ENCODE results near the gene GPR146. TPM values are rescaled to one million over a fixed set of nuclear protein-coding genes. Genes with fewer than 3 reads are reported as not detected.
"Not testable (repeated sequence)": the region's sequence is repeated elsewhere in the genome, so short reads cannot be mapped to it uniquely, and the experiment has no call there.

The GPR146 gene
- total and polyA plus RNA-seq, 4 experiments from 2014 or later = 8.8 to 22.2 (median 10.1) TPM

DNA sequence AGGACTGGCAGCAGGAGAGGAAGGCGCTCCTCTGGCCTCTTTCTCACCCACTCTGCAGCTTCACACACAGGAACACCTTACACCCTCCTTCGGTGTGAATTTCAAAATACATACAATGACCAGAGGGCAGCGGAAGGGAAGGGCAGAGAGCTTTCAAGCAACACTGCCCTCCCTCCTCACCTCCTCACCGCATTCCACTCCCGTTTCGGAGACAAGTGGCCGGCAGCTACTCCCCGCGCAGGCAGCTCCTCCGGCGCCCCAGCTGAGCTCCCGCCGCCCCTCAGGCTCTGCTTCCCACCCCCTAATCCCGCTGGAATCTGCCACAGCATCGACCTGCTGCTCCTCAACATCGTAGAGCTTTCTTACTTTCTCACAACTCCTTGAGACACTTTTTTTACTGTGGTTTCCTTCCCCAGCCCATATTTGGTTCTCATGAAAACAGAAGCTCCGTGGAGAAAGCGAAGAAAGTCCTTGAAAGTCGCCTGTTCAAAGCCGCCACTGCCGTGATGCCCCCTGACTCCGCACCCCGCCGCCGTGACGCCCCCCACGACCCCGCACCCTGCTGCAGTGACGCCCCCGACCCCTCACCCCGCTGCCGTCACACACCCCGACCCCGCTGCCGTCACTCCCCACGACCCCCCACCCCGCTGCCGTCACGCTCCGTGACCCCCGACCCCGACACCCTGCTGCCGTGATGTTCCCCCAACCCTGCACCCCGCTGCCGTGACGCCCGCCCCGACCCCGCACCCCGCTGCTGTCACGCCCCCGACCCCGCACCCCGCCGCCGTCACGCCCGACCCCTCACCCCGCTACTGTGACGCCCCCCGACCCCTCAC lies 29.0 kb downstream of the GPR146 start:
- H3K4me3 Mint-ChIP-seq = no peak overlapping the region
- POLR2A ChIA-PET (ENCODE audit: partially characterized antibody) = interaction anchor here (1.4 kb wide), 1 partner anchor 44 kb away, joined by 4 read pairs; no protein-coding TSS in a partner anchor
- H3K36me3 Mint-ChIP-seq = no peaks in the 10 kb centered on the region
- CTCF ChIA-PET (ENCODE audit: partially characterized antibody) = interaction anchor here (1.1 to 1.9 kb wide), 2 partner anchors 80 to 81 kb away, joined by 3 to 5 read pairs; no protein-coding TSS in a partner anchor
- Histone ChIP-seq H3K36me3 (ENCODE audit: insufficient read depth, low read length) (no peaks in the 10 kb centered on the region), H3K27me3 (ENCODE audit: insufficient read depth, low read length) (no peaks in the 10 kb centered on the region), H3K27ac (ENCODE audit: low read depth, low read length) (no peak overlapping the region), H3K4me1 (ENCODE audit: insufficient read depth, low read length) (no peaks in the 10 kb centered on the region), H3K4me3 (ENCODE audit: low read length in 2 of 2) (no peak overlapping the region), H3K9me3 (ENCODE audit: control insufficient read depth in 1 of 2, low read length in 2 of 2) (no peaks in the 10 kb centered on the region)
- H3K4me1 Mint-ChIP-seq = no peaks in the 10 kb centered on the region
- intact Hi-C loops (cut with micrococcal nuclease) = no loop called here
- no peak overlapping the region for H3K27ac Mint-ChIP-seq
- no peaks in the 10 kb centered on the region for H3K9me3 Mint-ChIP-seq
- H3K27me3 Mint-ChIP-seq = no peaks in the 10 kb centered on the region
- no peak for DNase-seq

DNA sequence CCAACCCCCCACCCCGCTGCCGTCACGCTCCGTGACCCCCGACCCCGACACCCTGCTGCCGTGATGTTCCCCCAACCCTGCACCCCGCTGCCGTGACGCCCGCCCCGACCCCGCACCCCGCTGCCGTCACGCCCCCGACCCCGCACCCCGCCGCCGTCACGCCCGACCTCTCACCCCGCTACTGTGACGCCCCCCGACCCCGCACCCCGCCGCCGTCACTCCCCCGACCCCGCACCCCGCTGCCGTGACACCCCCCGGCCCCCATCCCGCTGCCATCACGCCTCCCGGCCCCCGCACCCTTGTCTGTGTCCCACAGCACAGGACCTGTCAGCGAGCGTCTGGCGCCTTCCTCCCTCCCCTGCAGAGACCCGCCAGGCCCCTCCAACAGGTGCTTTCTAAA lies 29.7 kb downstream of the GPR146 start:
- H3K27ac Mint-ChIP-seq; H3K9me3 Mint-ChIP-seq; intact Hi-C loops (cut with micrococcal nuclease); H3K27me3 Mint-ChIP-seq; POLR2A ChIA-PET (ENCODE audit: partially characterized antibody); H3K4me3 Mint-ChIP-seq; H3K4me1 ChIP-seq (ENCODE audit: insufficient read depth, low read length); H3K36me3 Mint-ChIP-seq; H3K9me3 ChIP-seq (ENCODE audit: control insufficient read depth in 1 of 2, low read length in 2 of 2); DNase-seq; H3K4me1 Mint-ChIP-seq; H3K27ac ChIP-seq (ENCODE audit: low read depth, low read length); H3K36me3 ChIP-seq (ENCODE audit: insufficient read depth, low read length); H3K4me3 ChIP-seq (ENCODE audit: low read length in 2 of 2); H3K27me3 ChIP-seq (ENCODE audit: insufficient read depth, low read length): not testable (repeated sequence)
- CTCF ChIA-PET (ENCODE audit: partially characterized antibody) = interaction anchor here (1.1 kb wide), 1 partner anchor 81 kb away, joined by 3 read pairs; no protein-coding TSS in a partner anchor

DNA sequence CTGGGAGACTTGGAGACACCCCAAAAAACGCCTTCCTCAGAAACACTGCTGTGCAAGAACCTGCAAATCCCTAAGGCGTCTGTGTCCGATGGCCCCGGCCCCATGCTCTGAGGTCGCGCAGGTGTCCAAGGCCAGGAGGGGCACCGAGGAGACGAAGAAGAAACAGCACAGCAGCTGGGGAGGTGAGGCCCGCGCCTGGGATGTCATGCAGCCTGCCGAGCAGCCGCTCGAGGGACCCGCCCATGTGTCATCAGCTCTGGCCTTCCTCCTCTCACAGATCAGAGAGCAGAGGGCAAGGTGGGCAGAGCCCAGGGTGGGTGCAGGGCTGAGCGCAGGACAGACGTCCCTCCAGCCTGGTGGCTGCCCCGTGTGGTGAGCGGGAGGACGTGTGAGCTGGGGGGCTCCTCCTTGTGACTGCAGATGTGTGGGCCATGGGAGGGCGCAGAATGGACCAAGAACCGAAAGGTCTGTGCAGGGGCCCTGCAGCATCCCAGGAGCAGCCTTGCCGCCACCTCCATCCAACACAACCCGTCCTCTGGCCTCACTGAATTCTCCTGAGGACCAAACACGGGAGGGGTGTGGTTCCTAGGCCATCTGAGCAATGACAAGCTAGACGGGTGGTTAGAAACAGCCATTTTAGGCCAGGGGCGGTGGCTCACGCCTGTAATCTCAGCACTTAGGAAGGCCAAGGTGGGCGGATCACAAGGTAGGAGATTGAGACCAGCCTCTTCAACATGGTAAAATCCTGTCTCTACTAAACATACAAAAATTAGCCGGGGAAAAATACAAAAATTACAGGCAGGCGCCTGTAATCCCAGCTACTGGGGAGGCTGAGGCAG lies 30.5 kb downstream of the GPR146 start:
- Mint-ChIP-seq H3K27ac (peak overlapping the region in 2 of 7 donors; percentile 13 to 30), H3K4me1 (no peaks in the 10 kb centered on the region), H3K36me3 (no peaks in the 10 kb centered on the region), H3K4me3 (no peak overlapping the region), H3K27me3 (no peaks in the 10 kb centered on the region), H3K9me3 (no peaks in the 10 kb centered on the region)
- Histone ChIP-seq H3K27me3 (ENCODE audit: insufficient read depth, low read length) (no peaks in the 10 kb centered on the region), H3K27ac (ENCODE audit: low read depth, low read length) (no peak overlapping the region), H3K4me1 (ENCODE audit: insufficient read depth, low read length) (no peaks in the 10 kb centered on the region), H3K9me3 (ENCODE audit: control insufficient read depth in 1 of 2, low read length in 2 of 2) (no peaks in the 10 kb centered on the region), H3K4me3 (ENCODE audit: low read length in 2 of 2) (no peak overlapping the region), H3K36me3 (ENCODE audit: insufficient read depth, low read length) (no peaks in the 10 kb centered on the region)
- intact Hi-C loops (cut with micrococcal nuclease) = no loop called here
- DNase-seq = no peak
- ChIA-PET POLR2A (ENCODE audit: partially characterized antibody) (no interaction called here), CTCF (ENCODE audit: partially characterized antibody) (interaction anchor here (1.1 to 1.8 kb wide), 4 partner anchors 9 to 82 kb away, joined by 3 to 6 read pairs (median 6); no protein-coding TSS in a partner anchor)

DNA sequence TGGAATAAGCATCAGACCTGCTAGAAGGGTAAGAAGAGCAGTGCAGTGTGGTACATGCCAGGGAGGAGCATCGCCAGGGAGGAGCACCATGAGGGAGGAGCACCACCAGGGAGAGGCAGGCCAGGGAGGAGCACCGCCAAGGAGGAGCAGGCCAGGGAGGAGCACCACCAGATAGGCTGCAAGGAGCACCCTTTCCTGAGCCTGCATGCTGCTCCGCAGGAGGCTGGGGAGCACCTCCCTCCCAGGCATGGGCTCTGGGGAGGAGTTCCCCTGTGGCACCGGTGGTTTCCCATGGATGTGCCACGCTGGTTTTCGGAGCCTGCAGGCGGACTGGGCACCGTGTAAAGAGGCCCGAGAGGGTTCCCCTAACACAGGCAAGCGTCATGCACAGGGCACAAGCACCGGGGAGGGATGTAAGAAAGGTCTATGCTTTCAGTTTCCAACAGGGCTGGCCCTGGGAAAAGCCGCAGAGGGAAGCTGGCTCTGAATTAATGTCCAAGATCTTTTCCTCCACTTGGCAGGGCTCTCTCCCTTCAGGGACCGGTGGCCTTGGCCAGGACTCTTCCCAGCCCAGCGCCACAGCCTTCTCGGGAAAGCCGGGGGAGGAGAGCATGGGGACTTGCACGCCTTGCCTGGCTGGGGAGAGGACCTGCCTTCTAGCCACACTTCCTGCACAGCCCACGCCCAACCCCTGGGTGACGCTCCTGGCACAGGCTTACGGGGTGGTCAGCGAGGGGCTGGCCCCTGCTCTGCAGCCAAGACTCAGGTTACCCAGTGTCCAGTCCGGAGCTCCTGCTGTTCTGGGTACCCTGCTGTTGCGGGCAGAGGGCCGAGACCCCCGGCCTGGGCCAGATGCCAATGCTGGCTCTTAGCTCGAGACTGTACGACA lies 32.1 kb downstream of the GPR146 start:
- Mint-ChIP-seq H3K9me3 (no peaks in the 10 kb centered on the region), H3K27me3 (no peaks in the 10 kb centered on the region), H3K27ac (no peak overlapping the region), H3K36me3 (no peaks in the 10 kb centered on the region), H3K4me1 (no peaks in the 10 kb centered on the region), H3K4me3 (peak overlapping the region in 1 of 8 donors; percentile 13)
- no peak for DNase-seq
- CTCF ChIA-PET (ENCODE audit: partially characterized antibody) = interaction anchor here (1.2 to 1.8 kb wide), 3 partner anchors 9 to 83 kb away, joined by 3 to 6 read pairs (median 6); no protein-coding TSS in a partner anchor
- H3K4me3 ChIP-seq (ENCODE audit: low read length in 2 of 2) = no peak overlapping the region
- intact Hi-C loops (cut with micrococcal nuclease) = no loop called here
- H3K9me3 ChIP-seq (ENCODE audit: control insufficient read depth in 1 of 2, low read length in 2 of 2) = no peaks in the 10 kb centered on the region
- H3K36me3 ChIP-seq (ENCODE audit: insufficient read depth, low read length) = no peaks in the 10 kb centered on the region
- no peaks in the 10 kb centered on the region for H3K4me1 ChIP-seq (ENCODE audit: insufficient read depth, low read length)
- no peak overlapping the region for H3K27ac ChIP-seq (ENCODE audit: low read depth, low read length)
- H3K27me3 ChIP-seq (ENCODE audit: insufficient read depth, low read length) = no peaks in the 10 kb centered on the region
- POLR2A ChIA-PET (ENCODE audit: partially characterized antibody) = no interaction called here

DNA sequence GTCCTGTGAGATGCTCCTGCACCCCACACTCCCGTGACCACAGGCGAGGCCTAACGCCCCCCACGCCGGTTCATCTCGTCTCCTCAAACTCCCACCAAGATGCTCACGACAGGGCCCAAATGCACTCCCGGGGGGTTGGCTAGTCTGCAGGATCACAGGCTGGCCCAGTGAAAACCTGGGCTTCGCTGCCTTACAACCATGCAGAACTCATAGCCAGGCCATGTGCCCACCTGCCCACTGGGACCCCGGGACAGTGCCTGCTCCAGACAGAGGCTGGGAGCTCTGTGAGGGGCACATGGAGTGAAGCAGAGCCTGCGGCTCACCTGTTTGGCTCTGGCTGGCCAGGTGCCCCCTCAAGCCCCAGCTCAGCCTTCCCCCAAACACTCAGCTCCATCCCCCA lies 34.2 kb downstream of the GPR146 start:
- intact Hi-C loops (cut with micrococcal nuclease) = no loop called here
- Histone ChIP-seq H3K4me3 (ENCODE audit: low read length in 2 of 2) (no peak overlapping the region), H3K27ac (ENCODE audit: low read depth, low read length) (no peak overlapping the region), H3K36me3 (ENCODE audit: insufficient read depth, low read length) (no peaks in the 10 kb centered on the region), H3K4me1 (ENCODE audit: insufficient read depth, low read length) (no peaks in the 10 kb centered on the region), H3K9me3 (ENCODE audit: control insufficient read depth in 1 of 2, low read length in 2 of 2) (no peaks in the 10 kb centered on the region), H3K27me3 (ENCODE audit: insufficient read depth, low read length) (no peaks in the 10 kb centered on the region)
- Mint-ChIP-seq H3K27ac (no peak overlapping the region), H3K9me3 (no peaks in the 10 kb centered on the region), H3K4me1 (peaks cover 0 to 1% (median 0%) of the 10 kb centered on the region in 4 donors), H3K36me3 (no peaks in the 10 kb centered on the region), H3K27me3 (no peaks in the 10 kb centered on the region), H3K4me3 (no peak overlapping the region)
- CTCF ChIA-PET (ENCODE audit: partially characterized antibody) = interaction anchor here (0.7 kb wide), 1 partner anchor 85 kb away, joined by 3 read pairs; no protein-coding TSS in a partner anchor
- POLR2A ChIA-PET (ENCODE audit: partially characterized antibody) = no interaction called here
- no peak for DNase-seq

DNA sequence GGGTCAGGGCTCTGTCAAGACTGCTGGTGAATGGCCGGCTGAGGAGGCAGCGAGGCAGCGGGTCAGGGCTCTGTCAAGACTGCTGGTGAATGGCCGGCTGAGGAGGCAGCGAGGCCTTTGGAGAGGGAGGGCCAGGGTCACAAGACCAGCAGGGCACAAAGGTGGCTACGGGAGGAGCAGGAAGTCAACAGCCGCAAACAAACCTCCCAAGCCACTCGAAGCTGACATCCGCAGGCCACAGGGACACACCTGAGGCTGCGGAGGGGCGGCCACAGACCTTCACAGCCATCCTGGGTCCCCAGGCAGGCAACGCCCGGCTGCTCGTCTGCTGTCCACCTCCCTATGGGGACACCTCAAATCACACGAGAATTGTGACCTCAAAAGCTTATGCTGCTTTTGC lies 34.6 kb downstream of the GPR146 start:
- no peaks in the 10 kb centered on the region for H3K4me1 ChIP-seq (ENCODE audit: insufficient read depth, low read length)
- H3K4me3 Mint-ChIP-seq = no peak overlapping the region

More for the DNA sequence above, 34.6 kb downstream of the GPR146 start:
- POLR2A ChIA-PET (ENCODE audit: partially characterized antibody) = no interaction called here
- intact Hi-C loops (cut with micrococcal nuclease) = no loop called here
- no peak overlapping the region for H3K4me3 ChIP-seq (ENCODE audit: low read length in 2 of 2)
- H3K27ac ChIP-seq (ENCODE audit: low read depth, low read length) = no peak overlapping the region
- no peaks in the 10 kb centered on the region for H3K36me3 Mint-ChIP-seq
- H3K27ac Mint-ChIP-seq = no peak overlapping the region
- H3K27me3 Mint-ChIP-seq = no peaks in the 10 kb centered on the region
- H3K4me1 Mint-ChIP-seq = peaks cover 0 to 1% (median 0%) of the 10 kb centered on the region in 4 donors
- no peak for DNase-seq
- no peaks in the 10 kb centered on the region for H3K27me3 ChIP-seq (ENCODE audit: insufficient read depth, low read length)
- no peaks in the 10 kb centered on the region for H3K9me3 ChIP-seq (ENCODE audit: control insufficient read depth in 1 of 2, low read length in 2 of 2)
- no peaks in the 10 kb centered on the region for H3K9me3 Mint-ChIP-seq
- CTCF ChIA-PET (ENCODE audit: partially characterized antibody) = interaction anchor here (0.7 kb wide), 1 partner anchor 86 kb away, joined by 3 read pairs; no protein-coding TSS in a partner anchor
- H3K36me3 ChIP-seq (ENCODE audit: insufficient read depth, low read length) = no peaks in the 10 kb centered on the region
